ENCODE results near the gene SCARB1. TPM values are rescaled to one million over a fixed set of nuclear protein-coding genes. Genes with fewer than 3 reads are reported as not detected.

The SCARB1 gene
- total and polyA plus RNA-seq, 7 experiments from 2014 or later = 2.2 to 7.1 (median 4.0) TPM

- CTCF ChIA-PET = no interaction called here
- peaks cover 0 to 16% (median 12%) of the 10 kb centered on the region in 7 donors for H3K4me1 Mint-ChIP-seq
- Histone ChIP-seq H3K36me3 (ENCODE audit: control insufficient read depth in 2 of 3, insufficient read depth in 3 of 3, low read length in 3 of 3) (no peaks in the 10 kb centered on the region), H3K4me3 (ENCODE audit: low read length) (no peak overlapping the region), H3K4me1 (ENCODE audit: control insufficient read depth in 2 of 2, insufficient read depth in 2 of 2, low read length in 2 of 2) (no peaks in the 10 kb centered on the region), H3K27me3 (ENCODE audit: control insufficient read depth in 2 of 2, insufficient read depth in 2 of 2, low read length in 2 of 2) (no peaks in the 10 kb centered on the region), H3K9me3 (ENCODE audit: control insufficient read depth in 2 of 3, low read length in 3 of 3) (no peaks in the 10 kb centered on the region), H3K27ac (ENCODE audit: low read depth, low read length) (no peak overlapping the region)
- no peak overlapping the region for H3K27ac Mint-ChIP-seq
- no peaks in the 10 kb centered on the region for H3K36me3 Mint-ChIP-seq
- POLR2A ChIA-PET = interaction anchor here (0.5 kb wide), 1 partner anchor 66 kb away, joined by 6 read pairs; no protein-coding TSS in a partner anchor
- DNase-seq (no peak), ATAC-seq (no peak)
- peaks cover 0 to 7% (median 0%) of the 10 kb centered on the region in 5 donors for H3K27me3 Mint-ChIP-seq
- H3K4me3 Mint-ChIP-seq = no peak overlapping the region
- H3K9me3 Mint-ChIP-seq = no peaks in the 10 kb centered on the region
- intact Hi-C loops (cut with micrococcal nuclease) = no loop called here
These were observed 13.8 kb upstream of the SCARB1 start for GRCh38 chr12:124877423-124877822.

GRCh38 chr12:124876171-124876570 is 12.5 kb upstream of the SCARB1 start:
- DNase-seq = no peak
- ChIA-PET CTCF (interaction anchor here (0.9 kb wide), 1 partner anchor 12 kb away, joined by 4 read pairs; the partner anchor contains the start of gene SCARB1), POLR2A (no interaction called here)
- H3K4me3 Mint-ChIP-seq = no peak overlapping the region
- H3K27ac Mint-ChIP-seq = peak overlapping the region in 1 of 9 donors; percentile 24
- peaks cover 0 to 8% (median 0%) of the 10 kb centered on the region in 5 donors for H3K27me3 Mint-ChIP-seq
- no peaks in the 10 kb centered on the region for H3K9me3 Mint-ChIP-seq
- Histone ChIP-seq H3K36me3 (ENCODE audit: control insufficient read depth in 2 of 3, insufficient read depth in 3 of 3, low read length in 3 of 3) (no peaks in the 10 kb centered on the region), H3K4me1 (ENCODE audit: control insufficient read depth in 2 of 2, insufficient read depth in 2 of 2, low read length in 2 of 2) (no peaks in the 10 kb centered on the region), H3K4me3 (ENCODE audit: low read length) (no peak overlapping the region), H3K9me3 (ENCODE audit: control insufficient read depth in 2 of 3, low read length in 3 of 3) (no peaks in the 10 kb centered on the region), H3K27ac (ENCODE audit: low read depth, low read length) (no peak overlapping the region), H3K27me3 (ENCODE audit: control insufficient read depth in 2 of 2, insufficient read depth in 2 of 2, low read length in 2 of 2) (no peaks in the 10 kb centered on the region)
- intact Hi-C loops (cut with micrococcal nuclease) = no loop called here
- no peak for ATAC-seq
- no peaks in the 10 kb centered on the region for H3K36me3 Mint-ChIP-seq
- peaks cover 0 to 6% (median 5%) of the 10 kb centered on the region in 7 donors for H3K4me1 Mint-ChIP-seq

- Histone ChIP-seq H3K9me3 (ENCODE audit: control insufficient read depth in 2 of 3, low read length in 3 of 3) (no peaks in the 10 kb centered on the region), H3K4me3 (ENCODE audit: low read length) (no peak overlapping the region), H3K27ac (ENCODE audit: low read depth, low read length) (no peak overlapping the region), H3K36me3 (ENCODE audit: control insufficient read depth in 2 of 3, insufficient read depth in 3 of 3, low read length in 3 of 3) (no peaks in the 10 kb centered on the region), H3K4me1 (ENCODE audit: control insufficient read depth in 2 of 2, insufficient read depth in 2 of 2, low read length in 2 of 2) (no peaks in the 10 kb centered on the region), H3K27me3 (ENCODE audit: control insufficient read depth in 2 of 2, insufficient read depth in 2 of 2, low read length in 2 of 2) (no peaks in the 10 kb centered on the region)
- no peak overlapping the region for H3K27ac Mint-ChIP-seq
- peaks cover 0 to 2% (median under 1%) of the 10 kb centered on the region in 7 donors for H3K4me1 Mint-ChIP-seq
- peaks cover 0 to 8% (median 0%) of the 10 kb centered on the region in 5 donors for H3K27me3 Mint-ChIP-seq
- DNase-seq = no peak
- H3K9me3 Mint-ChIP-seq = no peaks in the 10 kb centered on the region
- CTCF ChIA-PET = no interaction called here
- H3K4me3 Mint-ChIP-seq = no peak overlapping the region
- no peak for ATAC-seq
- no peaks in the 10 kb centered on the region for H3K36me3 Mint-ChIP-seq
- intact Hi-C loops (cut with micrococcal nuclease) = no loop called here
- POLR2A ChIA-PET = no interaction called here
These were observed 12.1 kb upstream of the SCARB1 start for GRCh38 chr12:124875803-124876132.

- Mint-ChIP-seq H3K4me1 (no peaks in the 10 kb centered on the region), H3K36me3 (no peaks in the 10 kb centered on the region), H3K4me3 (no peak overlapping the region), H3K9me3 (no peaks in the 10 kb centered on the region), H3K27me3 (peaks cover 0 to 8% (median 0%) of the 10 kb centered on the region in 5 donors), H3K27ac (peak overlapping the region in 1 of 9 donors; percentile 72)
- ATAC-seq (no peak), DNase-seq (no peak)
- H3K36me3 ChIP-seq (ENCODE audit: control insufficient read depth in 2 of 3, insufficient read depth in 3 of 3, low read length in 3 of 3) = no peaks in the 10 kb centered on the region
- ChIA-PET POLR2A (no interaction called here), CTCF (no interaction called here)
- H3K4me1 ChIP-seq (ENCODE audit: control insufficient read depth in 2 of 2, insufficient read depth in 2 of 2, low read length in 2 of 2) = no peaks in the 10 kb centered on the region
- no peak overlapping the region for H3K4me3 ChIP-seq (ENCODE audit: low read length)
- H3K9me3 ChIP-seq (ENCODE audit: control insufficient read depth in 2 of 3, low read length in 3 of 3) = no peaks in the 10 kb centered on the region
- no peak overlapping the region for H3K27ac ChIP-seq (ENCODE audit: low read depth, low read length)
- intact Hi-C loops (cut with micrococcal nuclease) = no loop called here
- H3K27me3 ChIP-seq (ENCODE audit: control insufficient read depth in 2 of 2, insufficient read depth in 2 of 2, low read length in 2 of 2) = no peaks in the 10 kb centered on the region
These were observed 11.5 kb upstream of the SCARB1 start for GRCh38 chr12:124874988-124875802.

- Mint-ChIP-seq H3K9me3 (no peaks in the 10 kb centered on the region), H3K27me3 (peaks cover 3 to 10% (median 4%) of the 10 kb centered on the region in 5 donors), H3K36me3 (no peaks in the 10 kb centered on the region), H3K4me1 (peaks cover under 1 to 4% (median 3%) of the 10 kb centered on the region in 7 donors), H3K27ac (no peak overlapping the region), H3K4me3 (no peak overlapping the region)
- H3K9me3 ChIP-seq (ENCODE audit: control insufficient read depth in 2 of 3, low read length in 3 of 3) = no peaks in the 10 kb centered on the region
- no peaks in the 10 kb centered on the region for H3K36me3 ChIP-seq (ENCODE audit: control insufficient read depth in 2 of 3, insufficient read depth in 3 of 3, low read length in 3 of 3)
- ChIA-PET POLR2A (no interaction called here), CTCF (no interaction called here)
- ATAC-seq (no peak), DNase-seq (no peak)
- no peaks in the 10 kb centered on the region for H3K27me3 ChIP-seq (ENCODE audit: control insufficient read depth in 2 of 2, insufficient read depth in 2 of 2, low read length in 2 of 2)
- no peak overlapping the region for H3K4me3 ChIP-seq (ENCODE audit: low read length)
- peaks cover 0 to under 1% of the 10 kb centered on the region in 2 donors for H3K4me1 ChIP-seq (ENCODE audit: control insufficient read depth in 2 of 2, insufficient read depth in 2 of 2, low read length in 2 of 2)
- no peak overlapping the region for H3K27ac ChIP-seq (ENCODE audit: low read depth, low read length)
- intact Hi-C loops (cut with micrococcal nuclease) = no loop called here
These were observed 10.5 kb upstream of the SCARB1 start for GRCh38 chr12:124874188-124874587.

GRCh38 chr12:124872068-124872719 is 8.5 kb upstream of the SCARB1 start:
- H3K27me3 ChIP-seq (ENCODE audit: control insufficient read depth in 2 of 2, insufficient read depth in 2 of 2, low read length in 2 of 2) = no peaks in the 10 kb centered on the region
- DNase-seq (no peak), ATAC-seq (no peak)
- H3K36me3 Mint-ChIP-seq = no peaks in the 10 kb centered on the region
- ChIA-PET POLR2A (no interaction called here), CTCF (no interaction called here)
- H3K4me3 ChIP-seq (ENCODE audit: low read length) = no peak overlapping the region
- H3K4me1 Mint-ChIP-seq = peaks cover 8 to 14% (median 12%) of the 10 kb centered on the region in 7 donors
- H3K9me3 ChIP-seq (ENCODE audit: control insufficient read depth in 2 of 3, low read length in 3 of 3) = no peaks in the 10 kb centered on the region
- no peaks in the 10 kb centered on the region for H3K36me3 ChIP-seq (ENCODE audit: control insufficient read depth in 2 of 3, insufficient read depth in 3 of 3, low read length in 3 of 3)
- H3K27ac ChIP-seq (ENCODE audit: low read depth, low read length) = no peak overlapping the region
- H3K27ac Mint-ChIP-seq = no peak overlapping the region
- intact Hi-C loops (cut with micrococcal nuclease) = no loop called here
- H3K9me3 Mint-ChIP-seq = no peaks in the 10 kb centered on the region
- H3K4me1 ChIP-seq (ENCODE audit: control insufficient read depth in 2 of 2, insufficient read depth in 2 of 2, low read length in 2 of 2) = peaks cover 0 to 4% of the 10 kb centered on the region in 2 donors
- H3K4me3 Mint-ChIP-seq = no peak overlapping the region
- peaks cover 7 to 17% (median 11%) of the 10 kb centered on the region in 5 donors for H3K27me3 Mint-ChIP-seq
